OCI-LY3 (cell line): ENCODE measurements around the gene ADARB1.

ENCODE experiments used
- H2AFZ ChIP-seq: fragments of 200-600, 300-600 bp; shearing (Covaris generic); 2 replicates; pipeline ENCODE4 v1.6.0; 2014; ENCODE audit warnings: antibody characterized with exemption, low read depth, low read length
- H3K27ac ChIP-seq: fragments of 200-600, 300-600 bp; sonication (generic); 2 replicates; pipeline ENCODE4 v1.5.1; 2014; ENCODE audit warnings: mild to moderate bottlenecking, low read length, moderate library complexity, mixed read lengths
- H3K27me3 ChIP-seq: fragments of 200-600, 300-600 bp; sonication (generic); 2 replicates; pipeline ENCODE4 v1.6.1; 2014; ENCODE audit warnings: low read depth, low read length, mixed read lengths
- H3K36me3 ChIP-seq: fragments of 200-600, 300-600 bp; sonication (generic); replicated peaks from 2 replicates; pipeline ENCODE3; 2014; ENCODE audit warnings: low read depth, low read length, mixed read lengths
- H3K4me1 ChIP-seq: fragments of 300-600, 200-600 bp; sonication (generic); 2 replicates; pipeline ENCODE4 v1.6.1; 2014; ENCODE audit warnings: low read length, mixed read lengths
- H3K4me2 ChIP-seq: fragments of 200-600, 300-600 bp; sonication (generic); 2 replicates; pipeline ENCODE4 v1.6.1; 2014; ENCODE audit warnings: low read length, mixed read lengths
- H3K4me3 ChIP-seq: fragments of 300-600, 200-600 bp; sonication (generic); 2 replicates; pipeline ENCODE4 v1.5.1; 2014; ENCODE audit warnings: antibody characterized with exemption, mild to moderate bottlenecking, low read length, moderate library complexity
- H3K79me2 ChIP-seq: fragments of 300-600, 200-600 bp; shearing (Covaris generic); 2 replicates; pipeline ENCODE4 v1.6.1; 2014; ENCODE audit warnings: mild to moderate bottlenecking, low read length, mixed read lengths
- H3K9ac ChIP-seq: fragments of 300-600, 200-600 bp; shearing (Covaris generic); 2 replicates; pipeline ENCODE4 v1.6.0; 2014; ENCODE audit warnings: mild to moderate bottlenecking, low read length, moderate library complexity
- H3K9me3 ChIP-seq: fragments of 200-600, 300-600 bp; shearing (Covaris generic); 2 replicates; pipeline ENCODE4 v1.6.1; 2014; ENCODE audit warnings: low read length, mixed read lengths; ENCODE audit not compliant: insufficient read depth
- H4K20me1 ChIP-seq: fragments of 200-600, 300-600 bp; sonication (generic); 2 replicates; pipeline ENCODE4 v1.6.1; 2016; ENCODE audit warnings: low read length, mixed read lengths; ENCODE audit not compliant: insufficient read depth
- CTCF ChIP-seq: fragments of 200-600, 300-600 bp; sonication (generic); IDR thresholded peaks from 2 replicates; pipeline ENCODE4 v1.5.1; 2014; ENCODE audit warnings: antibody characterized with exemption, low read length, low read depth
- EZH2phosphoT487 ChIP-seq: fragments of 200-600 bp; shearing (Covaris generic); IDR thresholded peaks from 2 replicates; pipeline ENCODE4 v1.6.1; 2018; ENCODE audit warnings: antibody characterized with exemption, mixed run types, low read depth

ADARB1 gene

GRCh38 chr21:45204395-45204794 lies 130.0 kb downstream of the ADARB1 start:
- no peak overlapping the region for H3K4me2 ChIP-seq

GRCh38 chr21:45207839-45208626 lies 133.7 kb downstream of the ADARB1 start:
- Histone ChIP-seq H3K4me1 (peaks cover 21% of the 10 kb centered on the region), H3K36me3 (no peaks in the 10 kb centered on the region), H3K9me3 (no peaks in the 10 kb centered on the region), H3K27me3 (peaks cover 26% of the 10 kb centered on the region), H4K20me1 (no peaks in the 10 kb centered on the region), H3K79me2 (no peaks in the 10 kb centered on the region), H3K9ac (no peak overlapping the region), H3K4me3 (no peak overlapping the region), H2AFZ (no peak overlapping the region), H3K4me2 (no peak overlapping the region), H3K27ac (no peak overlapping the region)
- TF ChIP-seq CTCF (no peak), EZH2phosphoT487 (no peak)

More at GRCh38 chr21:45204395-45204794, 130.0 kb downstream of the ADARB1 start:
- Histone ChIP-seq H4K20me1 (no peaks in the 10 kb centered on the region), H3K27ac (no peak overlapping the region), H2AFZ (no peak overlapping the region), H3K9me3 (no peaks in the 10 kb centered on the region), H3K79me2 (no peaks in the 10 kb centered on the region), H3K9ac (no peak overlapping the region), H3K4me1 (peaks cover 11% of the 10 kb centered on the region; the same call in 1 of the 2 replicates), H3K4me3 (no peak overlapping the region), H3K27me3 (peaks cover 5% of the 10 kb centered on the region), H3K36me3 (no peaks in the 10 kb centered on the region)
- TF ChIP-seq CTCF = no peak

- Histone ChIP-seq H4K20me1 (no peaks in the 10 kb centered on the region), H3K36me3 (no peaks in the 10 kb centered on the region), H3K4me1 (peaks cover 21% of the 10 kb centered on the region), H3K27me3 (peaks cover 26% of the 10 kb centered on the region), H3K9ac (no peak overlapping the region), H3K27ac (no peak overlapping the region), H2AFZ (no peak overlapping the region), H3K9me3 (no peaks in the 10 kb centered on the region), H3K4me3 (no peak overlapping the region), H3K79me2 (no peaks in the 10 kb centered on the region), H3K4me2 (no peak overlapping the region)
- no peak for TF ChIP-seq CTCF
- no peak for TF ChIP-seq EZH2phosphoT487
These were observed 134.2 kb downstream of the ADARB1 start for GRCh38 chr21:45208627-45208951.

GRCh38 chr21:45209046-45209445 lies 134.7 kb downstream of the ADARB1 start:
- H4K20me1 ChIP-seq = no peaks in the 10 kb centered on the region
- H3K27ac ChIP-seq = no peak overlapping the region
- H3K4me1 ChIP-seq = peaks cover 21% of the 10 kb centered on the region
- H3K9ac ChIP-seq = no peak overlapping the region
- H3K27me3 ChIP-seq = peaks cover 26% of the 10 kb centered on the region
- TF ChIP-seq CTCF (no peak), EZH2phosphoT487 (no peak)
- no peak overlapping the region for H2AFZ ChIP-seq
- H3K4me3 ChIP-seq = no peak overlapping the region
- H3K9me3 ChIP-seq = no peaks in the 10 kb centered on the region
- H3K4me2 ChIP-seq = no peak overlapping the region
- no peaks in the 10 kb centered on the region for H3K36me3 ChIP-seq
- H3K79me2 ChIP-seq = no peaks in the 10 kb centered on the region
